Measurements from ENCODE around the gene PRDM16. TPM values are rescaled to one million over a fixed set of nuclear protein-coding genes. Genes with fewer than 3 reads are reported as not detected.

The PRDM16 gene
- total and polyA plus RNA-seq, 2 experiments from 2014 or later, result 0.14 to 0.16 TPM

GRCh38 chr1:3353876-3354275 is 284.9 kb downstream of the PRDM16 start:
- Mint-ChIP-seq H3K27me3 (ENCODE audit: insufficient read depth, low read depth, poor library complexity) (peaks cover 22% of the 10 kb centered on the region), H3K9me3 (no peaks in the 10 kb centered on the region), H3K4me1 (peaks cover 24% of the 10 kb centered on the region), H3K4me3 (no peak overlapping the region), H3K36me3 (ENCODE audit: low read depth) (no peaks in the 10 kb centered on the region), H3K27ac (no peak overlapping the region)
- Histone ChIP-seq H3K4me3 (no peak overlapping the region), H3K4me2 (no peak overlapping the region), H3K27ac (ENCODE audit: low read depth) (no peak overlapping the region), H2AFZ (no peak overlapping the region), H4K20me1 (replicated peaks; ENCODE audit: insufficient read depth) (no peaks in the 10 kb centered on the region), H3K4me1 (ENCODE audit: insufficient read depth) (peaks cover 9% of the 10 kb centered on the region), H3K36me3 (ENCODE audit: insufficient read depth) (no peaks in the 10 kb centered on the region), H3K27me3 (ENCODE audit: insufficient read depth) (no peaks in the 10 kb centered on the region), H3F3A (replicated peaks; ENCODE audit: low read depth) (no peaks in the 10 kb centered on the region), H3K9me2 (ENCODE audit: insufficient read depth) (no peaks in the 10 kb centered on the region), H3K79me2 (replicated peaks; ENCODE audit: insufficient read depth) (no peaks in the 10 kb centered on the region)
- TF ChIP-seq POLR2AphosphoS5 (IDR thresholded peaks at IDR 0.05; ENCODE audit: low read depth) (no peak), JUNB (IDR thresholded peaks at IDR 0.05; ENCODE audit: unreplicated experiment) (no peak), EZH2phosphoT487 (IDR thresholded peaks at IDR 0.05; ENCODE audit: unreplicated experiment) (no peak), ZNF462 (CRISPR knock-in tag; IDR thresholded peaks at IDR 0.05) (no peak), NANOG (IDR thresholded peaks at IDR 0.05; ENCODE audit: borderline replicate concordance) (no peak), ZNF331 (CRISPR knock-in tag; IDR thresholded peaks at IDR 0.05; ENCODE audit: low read depth) (no peak), STAT1 (IDR thresholded peaks at IDR 0.05; ENCODE audit: unreplicated experiment) (no peak), EZH2 (IDR thresholded peaks at IDR 0.05; ENCODE audit: low read depth, unreplicated experiment) (no peak), CREB1 (CRISPR knock-in tag; IDR thresholded peaks at IDR 0.05; ENCODE audit: low read depth) (no peak), ZNF114 (CRISPR knock-in tag; IDR thresholded peaks at IDR 0.05) (no peak)
- TF ChIP-seq, protein P1, sequence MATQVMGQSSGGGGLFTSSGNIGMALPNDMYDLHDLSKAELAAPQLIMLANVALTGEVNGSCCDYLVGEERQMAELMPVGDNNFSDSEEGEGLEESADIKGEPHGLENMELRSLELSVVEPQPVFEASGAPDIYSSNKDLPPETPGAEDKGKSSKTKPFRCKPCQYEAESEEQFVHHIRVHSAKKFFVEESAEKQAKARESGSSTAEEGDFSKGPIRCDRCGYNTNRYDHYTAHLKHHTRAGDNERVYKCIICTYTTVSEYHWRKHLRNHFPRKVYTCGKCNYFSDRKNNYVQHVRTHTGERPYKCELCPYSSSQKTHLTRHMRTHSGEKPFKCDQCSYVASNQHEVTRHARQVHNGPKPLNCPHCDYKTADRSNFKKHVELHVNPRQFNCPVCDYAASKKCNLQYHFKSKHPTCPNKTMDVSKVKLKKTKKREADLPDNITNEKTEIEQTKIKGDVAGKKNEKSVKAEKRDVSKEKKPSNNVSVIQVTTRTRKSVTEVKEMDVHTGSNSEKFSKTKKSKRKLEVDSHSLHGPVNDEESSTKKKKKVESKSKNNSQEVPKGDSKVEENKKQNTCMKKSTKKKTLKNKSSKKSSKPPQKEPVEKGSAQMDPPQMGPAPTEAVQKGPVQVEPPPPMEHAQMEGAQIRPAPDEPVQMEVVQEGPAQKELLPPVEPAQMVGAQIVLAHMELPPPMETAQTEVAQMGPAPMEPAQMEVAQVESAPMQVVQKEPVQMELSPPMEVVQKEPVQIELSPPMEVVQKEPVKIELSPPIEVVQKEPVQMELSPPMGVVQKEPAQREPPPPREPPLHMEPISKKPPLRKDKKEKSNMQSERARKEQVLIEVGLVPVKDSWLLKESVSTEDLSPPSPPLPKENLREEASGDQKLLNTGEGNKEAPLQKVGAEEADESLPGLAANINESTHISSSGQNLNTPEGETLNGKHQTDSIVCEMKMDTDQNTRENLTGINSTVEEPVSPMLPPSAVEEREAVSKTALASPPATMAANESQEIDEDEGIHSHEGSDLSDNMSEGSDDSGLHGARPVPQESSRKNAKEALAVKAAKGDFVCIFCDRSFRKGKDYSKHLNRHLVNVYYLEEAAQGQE (IDR thresholded peaks at IDR 0.05; ENCODE audit: unreplicated experiment), result no peak
- TF ChIP-seq, protein P2, sequence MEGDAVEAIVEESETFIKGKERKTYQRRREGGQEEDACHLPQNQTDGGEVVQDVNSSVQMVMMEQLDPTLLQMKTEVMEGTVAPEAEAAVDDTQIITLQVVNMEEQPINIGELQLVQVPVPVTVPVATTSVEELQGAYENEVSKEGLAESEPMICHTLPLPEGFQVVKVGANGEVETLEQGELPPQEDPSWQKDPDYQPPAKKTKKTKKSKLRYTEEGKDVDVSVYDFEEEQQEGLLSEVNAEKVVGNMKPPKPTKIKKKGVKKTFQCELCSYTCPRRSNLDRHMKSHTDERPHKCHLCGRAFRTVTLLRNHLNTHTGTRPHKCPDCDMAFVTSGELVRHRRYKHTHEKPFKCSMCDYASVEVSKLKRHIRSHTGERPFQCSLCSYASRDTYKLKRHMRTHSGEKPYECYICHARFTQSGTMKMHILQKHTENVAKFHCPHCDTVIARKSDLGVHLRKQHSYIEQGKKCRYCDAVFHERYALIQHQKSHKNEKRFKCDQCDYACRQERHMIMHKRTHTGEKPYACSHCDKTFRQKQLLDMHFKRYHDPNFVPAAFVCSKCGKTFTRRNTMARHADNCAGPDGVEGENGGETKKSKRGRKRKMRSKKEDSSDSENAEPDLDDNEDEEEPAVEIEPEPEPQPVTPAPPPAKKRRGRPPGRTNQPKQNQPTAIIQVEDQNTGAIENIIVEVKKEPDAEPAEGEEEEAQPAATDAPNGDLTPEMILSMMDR (conservative IDR thresholded peaks at IDR 0.05; ENCODE audit: low read depth in 2 of 2), result no peak
- TF ChIP-seq, protein P3, sequence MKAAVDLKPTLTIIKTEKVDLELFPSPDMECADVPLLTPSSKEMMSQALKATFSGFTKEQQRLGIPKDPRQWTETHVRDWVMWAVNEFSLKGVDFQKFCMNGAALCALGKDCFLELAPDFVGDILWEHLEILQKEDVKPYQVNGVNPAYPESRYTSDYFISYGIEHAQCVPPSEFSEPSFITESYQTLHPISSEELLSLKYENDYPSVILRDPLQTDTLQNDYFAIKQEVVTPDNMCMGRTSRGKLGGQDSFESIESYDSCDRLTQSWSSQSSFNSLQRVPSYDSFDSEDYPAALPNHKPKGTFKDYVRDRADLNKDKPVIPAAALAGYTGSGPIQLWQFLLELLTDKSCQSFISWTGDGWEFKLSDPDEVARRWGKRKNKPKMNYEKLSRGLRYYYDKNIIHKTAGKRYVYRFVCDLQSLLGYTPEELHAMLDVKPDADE (IDR thresholded peaks at IDR 0.05), result no peak
- DNase-seq (ENCODE audit: low spot score) (no peak), ATAC-seq (no peak)

Measured in GM23338 (cell line).